ENCODE data around the gene PCDHGA6.
"Not testable (repeated sequence)": the region's sequence is repeated elsewhere in the genome, so short reads cannot be mapped to it uniquely, and the experiment has no call there.

The PCDHGA6 gene

DNA sequence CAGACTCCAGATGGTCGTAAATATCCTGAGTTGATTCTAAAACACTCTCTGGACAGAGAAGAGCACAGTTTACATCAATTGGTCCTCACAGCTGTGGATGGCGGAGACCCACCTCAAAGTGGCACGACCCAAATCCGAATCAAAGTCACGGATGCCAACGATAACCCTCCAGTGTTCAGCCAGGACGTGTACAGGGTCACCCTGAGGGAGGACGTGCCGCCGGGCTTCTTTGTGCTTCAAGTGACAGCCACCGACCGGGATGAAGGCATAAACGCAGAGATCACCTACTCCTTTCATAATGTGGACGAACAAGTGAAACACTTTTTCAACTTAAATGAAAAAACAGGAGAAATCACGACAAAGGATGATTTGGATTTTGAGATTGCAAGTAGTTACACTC lies 13.0 kb upstream of the PCDHGA6 start:
- FAIRE-seq: no peak

DNA sequence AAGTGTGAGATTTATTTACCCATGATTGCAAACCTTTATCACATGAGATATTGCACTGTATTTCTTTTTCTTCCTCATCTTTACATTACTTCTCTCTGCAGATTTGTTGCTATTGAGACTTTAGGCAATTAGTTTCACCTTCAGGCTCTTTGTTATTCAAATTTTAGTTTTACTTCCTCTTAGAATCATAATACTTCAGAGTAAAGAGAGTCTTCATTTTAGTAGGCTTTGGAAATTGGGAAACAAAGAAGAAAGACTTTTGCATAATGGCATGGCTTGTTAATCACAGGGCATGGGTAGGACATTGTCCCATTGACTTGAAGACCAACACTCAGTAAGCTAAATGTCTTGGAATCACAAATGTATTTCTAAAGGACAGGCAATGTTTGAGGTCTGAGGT lies 11.0 kb upstream of the PCDHGA6 start:
- FAIRE-seq: no peak

DNA sequence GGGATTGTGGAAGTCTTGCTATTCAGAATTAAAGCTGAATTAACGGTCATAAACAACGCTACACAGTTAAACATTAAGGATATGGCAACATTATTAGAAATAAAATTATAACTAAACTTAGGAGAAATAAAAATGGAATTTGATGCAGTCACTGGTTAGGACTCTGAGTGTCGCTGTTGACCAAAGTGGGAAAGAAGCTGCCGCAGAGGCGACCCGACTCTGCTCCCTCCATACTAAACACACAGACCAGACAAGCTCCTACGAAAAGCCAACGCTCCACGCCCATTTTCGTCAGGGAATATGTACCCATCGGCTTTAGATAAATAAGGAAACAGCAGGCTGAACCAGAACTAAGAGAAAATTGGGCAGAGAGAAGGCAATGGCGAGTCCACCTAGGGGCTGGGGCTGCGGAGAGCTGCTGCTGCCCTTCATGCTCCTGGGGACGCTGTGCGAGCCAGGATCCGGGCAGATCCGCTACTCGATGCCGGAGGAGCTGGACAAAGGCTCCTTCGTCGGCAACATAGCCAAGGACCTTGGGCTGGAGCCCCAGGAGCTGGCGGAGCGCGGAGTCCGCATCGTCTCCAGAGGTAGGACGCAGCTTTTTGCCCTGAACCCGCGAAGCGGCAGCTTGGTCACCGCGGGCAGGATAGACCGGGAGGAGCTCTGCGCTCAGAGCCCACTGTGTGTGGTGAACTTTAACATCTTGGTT lies 9.6 kb upstream of the PCDHGA6 start, which contains the start of gene PCDHGA5:
Gene PCDHGA5, plus strand, starts transcription at position 211 of the 709 bp plus-strand sequence. Its CDS starts 169 bp downstream, at position 380.
- no peak for FAIRE-seq

DNA sequence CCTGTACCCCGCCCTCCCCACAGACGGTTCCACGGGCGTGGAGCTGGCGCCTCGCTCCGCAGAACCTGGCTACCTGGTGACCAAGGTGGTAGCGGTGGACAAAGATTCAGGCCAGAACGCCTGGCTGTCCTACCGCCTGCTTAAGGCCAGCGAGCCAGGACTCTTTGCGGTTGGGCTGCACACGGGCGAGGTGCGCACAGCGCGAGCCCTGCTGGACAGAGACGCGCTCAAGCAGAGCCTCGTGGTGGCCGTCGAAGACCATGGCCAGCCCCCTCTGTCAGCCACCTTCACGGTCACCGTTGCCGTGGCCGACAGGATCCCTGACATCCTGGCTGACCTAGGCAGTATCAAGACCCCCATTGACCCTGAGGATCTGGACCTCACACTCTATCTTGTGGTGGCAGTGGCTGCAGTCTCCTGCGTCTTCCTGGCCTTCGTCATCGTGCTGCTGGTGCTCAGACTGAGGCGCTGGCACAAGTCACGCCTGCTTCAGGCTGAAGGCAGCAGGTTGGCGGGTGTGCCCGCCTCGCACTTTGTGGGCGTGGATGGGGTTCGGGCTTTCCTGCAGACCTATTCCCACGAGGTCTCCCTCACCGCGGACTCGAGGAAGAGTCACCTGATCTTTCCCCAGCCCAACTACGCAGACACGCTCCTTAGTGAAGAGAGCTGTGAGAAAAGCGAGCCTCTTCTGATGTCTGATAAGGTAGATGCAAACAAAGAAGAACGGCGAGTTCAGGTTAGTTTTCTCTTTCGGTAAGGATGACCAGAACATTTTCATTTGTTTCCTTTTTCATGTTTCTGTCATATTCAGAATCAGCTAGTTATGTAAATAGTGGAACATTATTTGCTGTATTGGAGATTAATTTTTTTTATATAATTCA lies 7.4 kb upstream of the PCDHGA6 start:
- no peak for FAIRE-seq

DNA sequence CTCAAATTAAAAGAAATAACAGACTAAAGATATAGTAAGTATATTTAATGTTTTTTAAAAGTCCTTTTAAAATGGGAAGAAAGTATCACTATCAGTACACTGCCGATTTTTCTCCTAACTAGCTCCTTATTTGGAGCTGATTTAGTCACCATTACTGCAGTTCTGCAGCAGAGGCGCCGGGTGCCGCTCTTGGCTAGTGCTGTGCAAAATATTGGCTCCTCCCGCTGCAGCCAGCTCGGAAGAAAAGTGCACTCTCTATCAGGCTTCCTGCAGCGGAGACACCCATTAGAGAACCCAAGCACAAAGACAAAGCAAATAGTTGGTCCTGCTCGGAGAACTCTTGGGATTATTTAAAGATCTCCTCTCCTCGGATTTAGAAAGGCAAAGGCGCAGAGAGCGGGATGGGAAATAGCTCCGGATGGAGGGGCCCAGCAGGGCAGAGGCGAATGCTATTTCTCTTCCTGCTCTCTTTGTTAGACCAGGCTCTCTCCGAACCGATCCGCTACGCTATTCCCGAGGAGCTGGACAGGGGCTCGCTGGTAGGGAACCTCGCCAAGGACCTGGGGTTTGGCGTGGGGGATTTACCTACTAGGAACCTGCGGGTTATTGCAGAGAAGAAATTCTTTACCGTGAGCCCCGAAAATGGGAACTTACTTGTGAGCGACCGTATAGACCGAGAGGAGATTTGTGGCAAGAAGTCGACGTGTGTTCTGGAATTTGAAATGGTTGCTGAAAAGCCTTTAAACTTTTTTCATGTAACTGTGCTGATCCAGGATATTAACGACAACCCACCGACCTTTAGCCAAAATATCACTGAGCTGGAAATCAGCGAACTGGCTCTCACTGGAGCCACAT lies 3.5 kb upstream of the PCDHGA6 start, which contains the start of gene PCDHGB3:
Gene PCDHGB3, plus strand, starts transcription at position 249 of the 855 bp plus-strand sequence. Its CDS starts 153 bp downstream, at position 402.
- FAIRE-seq: no peak

DNA sequence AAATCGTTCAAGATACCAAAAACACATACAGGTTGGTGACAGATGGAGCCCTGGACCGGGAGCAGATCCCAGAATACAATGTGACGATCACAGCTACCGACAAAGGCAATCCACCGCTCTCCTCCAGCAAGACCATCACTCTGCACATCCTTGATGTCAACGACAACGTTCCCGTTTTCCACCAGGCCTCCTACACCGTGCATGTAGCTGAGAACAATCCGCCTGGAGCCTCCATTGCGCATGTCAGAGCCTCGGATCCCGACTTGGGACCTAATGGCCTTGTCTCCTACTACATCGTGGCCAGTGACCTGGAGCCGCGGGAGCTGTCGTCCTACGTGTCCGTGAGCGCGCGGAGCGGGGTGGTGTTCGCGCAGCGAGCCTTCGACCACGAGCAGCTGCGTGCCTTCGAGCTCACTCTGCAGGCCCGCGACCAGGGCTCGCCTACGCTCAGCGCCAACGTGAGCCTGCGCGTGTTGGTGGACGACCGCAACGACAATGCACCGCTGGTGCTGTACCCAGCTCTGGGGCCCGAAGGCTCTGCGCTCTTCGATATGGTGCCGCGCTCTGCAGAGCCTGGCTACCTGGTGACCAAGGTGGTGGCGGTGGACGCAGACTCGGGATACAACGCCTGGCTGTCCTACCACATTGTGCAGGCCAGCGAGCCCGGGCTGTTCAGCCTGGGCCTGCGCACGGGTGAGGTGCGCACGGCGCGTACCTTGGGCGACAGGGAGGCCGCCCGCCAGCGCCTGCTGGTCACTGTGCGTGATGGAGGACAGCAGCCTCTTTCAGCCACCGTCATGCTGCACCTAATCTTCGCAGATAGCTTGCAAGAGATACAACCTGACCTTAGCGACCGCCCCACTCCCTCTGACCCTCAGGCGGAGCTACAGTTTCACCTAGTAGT lies 1.9 kb upstream of the PCDHGA6 start:
- no peak for FAIRE-seq

DNA sequence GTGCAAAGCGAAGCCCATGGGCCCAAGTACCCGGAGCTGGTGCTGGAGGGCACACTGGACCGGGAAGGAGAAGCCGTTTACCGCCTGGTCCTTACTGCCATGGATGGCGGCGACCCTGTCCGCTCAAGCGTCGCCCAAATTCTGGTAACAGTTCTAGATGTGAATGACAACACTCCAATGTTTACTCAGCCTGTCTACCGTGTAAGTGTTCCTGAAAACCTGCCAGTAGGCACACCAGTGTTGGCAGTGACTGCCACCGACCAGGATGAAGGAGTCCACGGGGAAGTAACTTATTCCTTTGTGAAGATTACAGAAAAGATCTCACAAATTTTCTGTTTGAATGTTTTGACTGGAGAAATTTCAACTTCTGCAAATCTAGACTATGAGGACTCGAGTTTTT lies 936 bp downstream of the PCDHGA6 start:
- no peak for FAIRE-seq

DNA sequence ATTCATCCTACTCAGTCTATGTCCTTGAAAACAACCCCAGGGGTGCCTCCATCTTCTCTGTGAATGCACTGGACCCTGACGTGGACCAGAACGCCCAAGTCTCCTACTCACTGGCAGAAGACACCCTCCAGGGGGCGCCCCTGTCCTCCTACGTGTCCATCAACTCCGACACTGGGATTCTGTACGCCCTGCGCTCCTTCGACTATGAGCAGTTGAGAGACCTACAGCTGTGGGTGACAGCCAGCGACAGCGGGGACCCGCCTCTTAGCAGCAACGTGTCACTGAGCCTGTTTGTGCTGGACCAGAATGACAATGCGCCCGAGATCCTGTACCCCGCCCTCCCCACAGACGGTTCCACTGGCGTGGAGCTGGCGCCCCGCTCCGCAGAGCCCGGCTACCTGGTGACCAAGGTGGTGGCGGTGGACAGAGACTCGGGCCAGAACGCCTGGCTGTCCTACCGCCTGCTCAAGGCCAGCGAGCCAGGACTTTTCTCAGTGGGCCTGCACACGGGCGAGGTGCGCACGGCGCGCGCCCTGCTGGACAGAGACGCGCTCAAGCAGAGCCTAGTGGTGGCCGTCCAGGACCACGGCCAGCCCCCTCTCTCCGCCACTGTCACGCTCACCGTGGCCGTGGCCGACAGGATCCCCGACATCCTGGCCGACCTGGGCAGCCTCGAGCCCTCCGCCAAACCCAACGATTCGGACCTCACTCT lies 1.9 kb downstream of the PCDHGA6 start:
- FAIRE-seq: not testable (repeated sequence)

DNA sequence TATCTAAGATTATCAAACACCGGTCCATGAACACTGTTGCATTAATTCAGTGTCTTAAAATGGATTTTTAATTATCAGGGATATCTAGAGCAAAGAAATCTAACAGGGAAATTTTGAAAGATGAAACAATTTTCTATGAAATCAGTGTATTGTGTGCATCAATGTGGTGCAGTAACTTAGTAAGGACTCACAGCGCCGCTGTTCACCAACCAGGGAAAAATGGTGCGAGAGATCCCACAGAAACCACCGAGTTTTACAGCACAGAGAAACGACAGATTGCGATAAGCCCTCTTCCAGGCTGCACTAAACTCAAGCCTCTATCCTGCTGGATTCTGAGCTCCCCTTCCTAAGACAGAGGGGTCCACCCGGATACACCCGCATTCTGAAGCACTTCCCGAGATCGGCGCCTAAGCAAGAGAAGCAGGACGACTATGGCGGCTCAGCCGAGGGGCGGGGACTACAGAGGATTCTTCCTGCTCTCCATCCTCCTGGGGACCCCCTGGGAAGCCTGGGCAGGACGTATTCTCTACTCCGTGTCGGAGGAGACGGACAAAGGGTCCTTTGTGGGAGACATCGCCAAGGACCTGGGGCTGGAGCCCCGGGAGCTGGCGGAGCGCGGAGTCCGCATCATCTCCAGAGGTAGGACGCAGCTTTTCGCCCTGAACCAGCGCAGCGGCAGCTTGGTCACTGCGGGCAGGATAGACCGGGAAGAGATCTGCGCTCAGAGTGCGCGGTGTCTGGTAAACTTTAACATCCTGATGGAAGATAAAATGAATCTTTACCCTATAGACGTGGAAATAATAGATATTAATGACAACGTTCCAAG lies 9.0 kb downstream of the PCDHGA6 start, which contains the start of gene PCDHGA7:
Gene PCDHGA7, plus strand, starts transcription at position 274 of the 826 bp plus-strand sequence. Its CDS starts 158 bp downstream, at position 432.
- no peak for FAIRE-seq

DNA sequence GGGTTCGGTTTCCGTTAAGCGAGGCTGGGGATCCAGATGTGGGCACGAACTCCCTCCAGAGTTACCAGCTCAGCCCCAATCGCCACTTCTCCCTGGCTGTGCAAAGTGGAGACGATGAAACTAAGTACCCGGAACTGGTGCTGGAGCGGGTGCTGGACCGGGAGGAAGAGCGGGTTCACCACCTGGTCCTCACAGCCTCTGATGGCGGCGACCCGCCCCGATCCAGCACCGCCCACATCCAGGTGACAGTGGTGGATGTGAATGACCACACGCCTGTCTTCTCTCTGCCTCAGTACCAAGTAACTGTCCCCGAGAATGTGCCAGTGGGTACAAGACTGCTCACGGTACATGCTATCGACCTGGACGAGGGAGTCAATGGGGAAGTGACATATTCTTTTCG lies 9.7 kb downstream of the PCDHGA6 start:
- no peak for FAIRE-seq

DNA sequence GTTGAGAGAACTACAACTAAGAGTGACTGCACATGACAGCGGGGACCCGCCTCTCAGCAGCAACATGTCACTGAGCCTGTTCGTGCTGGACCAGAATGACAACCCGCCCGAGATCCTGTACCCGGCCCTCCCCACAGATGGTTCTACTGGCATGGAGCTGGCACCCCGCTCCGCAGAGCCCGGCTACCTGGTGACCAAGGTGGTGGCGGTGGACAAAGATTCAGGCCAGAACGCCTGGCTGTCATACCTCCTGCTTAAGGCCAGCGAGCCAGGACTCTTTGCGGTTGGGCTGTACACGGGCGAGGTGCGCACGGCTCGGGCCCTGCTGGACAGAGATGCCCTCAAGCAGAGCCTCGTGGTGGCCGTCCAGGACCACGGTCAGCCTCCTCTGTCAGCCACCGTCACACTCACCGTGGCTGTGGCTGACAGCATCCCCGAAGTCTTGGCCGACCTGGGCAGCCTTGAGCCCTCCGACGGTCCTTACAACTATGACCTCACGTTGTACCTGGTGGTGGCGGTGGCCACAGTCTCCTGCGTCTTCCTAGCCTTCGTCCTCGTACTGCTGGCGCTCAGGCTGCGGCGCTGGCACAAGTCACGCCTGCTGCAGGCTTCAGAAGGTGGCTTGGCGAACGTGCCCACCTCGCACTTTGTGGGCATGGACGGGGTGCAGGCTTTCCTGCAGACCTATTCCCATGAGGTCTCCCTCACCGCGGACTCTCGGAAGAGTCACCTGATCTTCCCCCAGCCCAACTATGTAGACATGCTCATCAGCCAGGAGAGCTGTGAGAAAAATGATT lies 11.0 kb downstream of the PCDHGA6 start:
- no peak for FAIRE-seq

DNA sequence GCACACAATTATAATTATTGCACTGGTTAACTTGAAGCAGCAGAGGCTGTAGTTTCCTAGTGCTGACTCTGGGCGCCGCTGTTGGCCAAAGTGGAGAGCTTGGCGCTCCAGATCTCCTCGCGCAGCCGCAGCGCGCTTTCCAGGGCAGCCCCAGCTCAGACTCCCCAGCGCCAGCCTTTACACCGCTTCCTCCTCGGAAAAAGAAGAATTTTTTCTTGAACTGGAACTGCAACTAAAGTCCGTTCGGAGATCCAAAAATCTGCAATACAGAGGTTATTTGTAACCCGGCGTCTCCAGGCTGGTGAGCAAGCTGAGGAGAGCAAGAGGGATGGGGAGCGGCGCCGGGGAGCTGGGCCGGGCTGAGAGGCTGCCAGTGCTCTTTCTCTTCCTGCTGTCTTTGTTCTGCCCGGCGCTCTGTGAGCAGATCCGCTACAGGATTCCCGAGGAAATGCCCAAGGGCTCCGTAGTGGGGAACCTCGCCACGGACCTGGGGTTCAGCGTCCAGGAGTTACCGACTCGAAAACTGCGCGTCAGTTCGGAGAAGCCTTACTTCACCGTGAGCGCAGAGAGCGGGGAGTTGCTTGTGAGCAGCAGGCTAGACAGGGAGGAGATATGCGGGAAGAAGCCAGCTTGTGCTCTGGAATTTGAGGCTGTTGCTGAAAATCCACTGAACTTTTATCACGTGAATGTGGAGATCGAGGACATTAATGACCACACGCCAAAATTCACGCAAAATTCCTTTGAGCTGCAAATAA lies 14.0 kb downstream of the PCDHGA6 start, which contains the start of gene PCDHGB4:
Gene PCDHGB4, plus strand, starts transcription at position 142 of the 755 bp plus-strand sequence. Its CDS starts 187 bp downstream, at position 329.
- FAIRE-seq: not testable (repeated sequence)

DNA sequence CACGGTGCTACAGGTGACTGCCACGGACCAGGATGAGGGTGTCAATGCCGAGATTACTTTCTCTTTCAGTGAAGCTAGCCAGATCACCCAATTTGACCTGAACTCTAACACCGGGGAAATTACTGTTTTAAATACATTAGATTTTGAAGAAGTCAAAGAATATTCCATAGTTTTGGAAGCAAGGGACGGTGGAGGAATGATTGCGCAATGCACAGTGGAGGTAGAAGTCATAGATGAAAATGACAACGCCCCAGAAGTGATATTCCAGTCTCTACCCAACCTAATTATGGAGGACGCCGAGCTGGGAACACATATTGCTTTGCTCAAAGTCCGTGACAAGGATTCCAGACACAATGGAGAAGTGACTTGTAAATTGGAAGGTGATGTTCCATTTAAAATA lies 15.0 kb downstream of the PCDHGA6 start:
- no peak for FAIRE-seq

DNA sequence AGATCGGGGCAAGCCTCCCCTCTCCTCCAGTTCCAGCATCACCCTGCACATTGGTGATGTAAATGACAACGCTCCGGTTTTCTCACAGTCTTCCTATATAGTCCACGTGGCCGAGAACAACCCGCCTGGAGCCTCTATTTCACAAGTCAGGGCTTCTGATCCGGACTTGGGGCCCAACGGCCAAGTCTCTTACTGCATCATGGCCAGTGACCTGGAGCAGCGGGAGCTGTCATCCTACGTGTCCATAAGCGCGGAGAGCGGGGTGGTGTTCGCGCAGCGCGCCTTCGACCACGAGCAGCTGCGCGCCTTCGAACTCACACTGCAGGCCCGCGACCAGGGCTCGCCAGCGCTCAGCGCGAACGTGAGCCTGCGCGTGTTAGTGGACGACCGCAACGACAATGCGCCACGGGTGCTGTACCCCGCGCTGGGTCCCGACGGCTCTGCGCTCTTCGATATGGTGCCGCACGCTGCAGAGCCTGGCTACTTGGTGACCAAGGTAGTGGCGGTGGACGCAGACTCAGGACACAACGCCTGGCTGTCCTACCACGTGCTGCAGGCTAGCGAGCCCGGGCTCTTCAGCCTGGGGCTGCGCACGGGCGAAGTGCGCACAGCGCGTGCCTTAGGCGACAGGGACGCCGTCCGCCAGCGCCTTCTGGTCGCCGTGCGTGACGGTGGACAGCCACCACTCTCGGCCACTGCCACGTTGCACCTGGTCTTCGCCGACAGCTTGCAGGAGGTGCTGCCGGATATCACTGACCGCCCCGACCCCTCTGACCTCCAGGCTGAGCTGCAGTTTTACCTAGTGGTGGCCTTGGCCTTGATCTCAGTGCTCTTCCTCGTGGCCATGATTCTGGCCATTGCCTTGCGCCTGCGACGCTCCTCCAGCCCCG lies 15.7 kb downstream of the PCDHGA6 start:
- FAIRE-seq: no peak

DNA sequence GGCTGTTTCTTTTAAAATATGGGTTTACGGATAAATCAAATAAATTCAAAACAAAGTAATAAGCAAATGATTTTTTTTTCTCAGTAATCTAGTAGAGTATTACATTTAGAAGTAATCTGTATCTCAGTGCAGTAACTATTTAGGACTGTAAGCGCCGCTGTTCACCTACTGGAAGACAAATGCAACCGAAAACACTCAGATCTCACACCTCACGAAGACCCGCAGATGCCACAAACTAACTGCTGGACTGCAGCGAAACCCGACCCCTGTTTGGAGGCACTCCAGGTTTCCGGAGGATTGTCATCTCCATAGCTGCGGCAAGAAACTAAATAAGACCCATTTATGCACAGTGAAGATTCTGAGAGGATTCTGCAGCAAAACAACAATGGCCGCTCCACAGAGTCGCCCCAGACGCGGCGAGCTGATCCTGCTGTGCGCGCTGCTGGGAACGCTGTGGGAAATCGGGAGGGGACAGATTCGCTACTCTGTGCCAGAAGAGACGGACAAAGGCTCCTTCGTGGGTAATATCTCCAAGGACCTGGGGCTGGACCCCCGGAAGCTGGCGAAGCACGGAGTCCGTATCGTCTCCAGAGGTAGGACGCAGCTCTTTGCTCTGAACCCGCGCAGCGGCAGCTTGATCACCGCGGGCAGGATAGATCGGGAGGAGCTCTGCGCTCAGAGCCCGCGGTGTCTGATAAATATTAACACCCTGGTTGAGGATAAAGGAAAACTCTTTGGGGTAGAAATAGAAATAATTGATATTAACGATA lies 18.9 kb downstream of the PCDHGA6 start, which contains the start of gene PCDHGA8:
Gene PCDHGA8, plus strand, starts transcription at position 205 of the 770 bp plus-strand sequence. Its CDS starts 181 bp downstream, at position 386.
- no peak for FAIRE-seq

DNA sequence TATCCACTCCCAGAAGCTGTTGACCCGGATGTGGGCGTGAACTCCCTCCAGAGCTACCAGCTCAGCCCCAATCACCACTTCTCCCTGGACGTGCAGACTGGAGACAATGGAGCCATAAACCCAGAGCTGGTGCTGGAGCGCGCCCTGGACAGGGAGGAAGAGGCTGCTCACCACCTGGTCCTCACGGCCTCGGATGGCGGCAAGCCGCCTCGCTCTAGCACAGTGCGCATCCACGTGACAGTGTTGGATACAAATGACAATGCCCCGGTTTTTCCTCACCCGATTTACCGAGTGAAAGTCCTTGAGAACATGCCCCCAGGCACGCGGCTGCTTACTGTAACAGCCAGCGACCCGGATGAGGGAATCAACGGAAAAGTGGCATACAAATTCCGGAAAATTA lies 19.6 kb downstream of the PCDHGA6 start:
- FAIRE-seq: no peak

All from endometrium (tissue), 2 donors.